ENCODE data around the gene SDF2.

GRCh38 chr17:28623696-28624095, 38.0 kb downstream of the SDF2 start:
- no peak for TF ChIP-seq STAT1 (IDR thresholded peaks at IDR 0.05; ENCODE audit: unreplicated experiment)
- TF ChIP-seq EZH2 (IDR thresholded peaks at IDR 0.05; ENCODE audit: low read depth, unreplicated experiment), result no peak

Data from GM23338 (cell line).